IMR-90 (cell line): ENCODE measurements around the gene TGM5. TPM values are rescaled to one million over a fixed set of nuclear protein-coding genes. Genes with fewer than 3 reads are reported as not detected.

Experiments
- ATAC-seq: fragments of 200-7000 bp; cut with Tn5 transposase; 2 replicates; pipeline ENCODE4 v1.9.1; 2020; ENCODE audit warnings: low read depth, mild to moderate bottlenecking, moderate library complexity
- BruUV-seq: library from RNA; stranded (reverse); fragments of 400-500 nt; replicated peaks from 2 replicates; lab custom pipeline; 2021; lab: Mats Ljungman, UMichigan
- CTCF ChIA-PET: fragments of 300-600 bp; formaldehyde crosslinking; extraction: SDS; loops from one replicate; lab custom pipeline; 2021; ENCODE audit warnings: antibody characterized with exemption; lab: Yijun Ruan, JAX
- POLR2A ChIA-PET: fragments of 300-600 bp; sonication (Branson Sonifier 250); formaldehyde crosslinking; loops from one replicate; lab custom pipeline; 2022; ENCODE audit warnings: antibody characterized with exemption; ENCODE audit not compliant: unreplicated experiment; lab: Charles Lee
- DNase-seq: peaks from one replicate; pipeline ENCODE4 v3.0.0; 2013
- H2AFZ ChIP-seq: replicated peaks from 2 replicates; pipeline ENCODE3; 2013; ENCODE audit warnings: low read length, mild to moderate bottlenecking; ENCODE audit not compliant: poor library complexity
- H2AK5ac ChIP-seq: 2 replicates; pipeline ENCODE4 v1.6.1; 2013; ENCODE audit warnings: low read depth, low read length, inconsistent platforms
- H2AK9ac ChIP-seq: replicated peaks from 2 replicates; pipeline ENCODE3; 2013; ENCODE audit warnings: mild to moderate bottlenecking, low read depth, low read length, moderate library complexity; ENCODE audit not compliant: poor library complexity
- H2BK120ac ChIP-seq: 2 replicates; pipeline ENCODE4 v1.6.1; 2013; ENCODE audit warnings: low read depth, low read length, inconsistent platforms
- H2BK15ac ChIP-seq: 3 replicates; pipeline ENCODE4 v1.6.1; 2013; ENCODE audit warnings: low read depth, low read length, inconsistent platforms
- H2BK20ac ChIP-seq: 2 replicates; pipeline ENCODE4 v1.6.1; 2013; ENCODE audit warnings: low read depth, mild to moderate bottlenecking, inconsistent platforms, low read length, moderate library complexity
- H2BK5ac ChIP-seq: 2 replicates; pipeline ENCODE4 v1.6.1; 2013; ENCODE audit warnings: mild to moderate bottlenecking, low read depth, low read length, inconsistent platforms; ENCODE audit not compliant: poor library complexity, severe bottlenecking
- H3K14ac ChIP-seq: replicated peaks from 2 replicates; pipeline ENCODE4 v1.6.1; 2013; ENCODE audit warnings: low read depth, low read length, inconsistent platforms
- H3K18ac ChIP-seq: 2 replicates; pipeline ENCODE4 v1.6.1; 2013; ENCODE audit warnings: low read depth, low read length, control low read depth
- H3K23ac ChIP-seq: 2 replicates; pipeline ENCODE4 v1.6.1; 2013; ENCODE audit warnings: low read depth, low read length, inconsistent platforms
- H3K27ac ChIP-seq: 2 replicates; pipeline ENCODE4 v1.5.1; 2013; ENCODE audit warnings: mild to moderate bottlenecking, control low read depth, low read length; ENCODE audit not compliant: insufficient read depth
- H3K27me3 ChIP-seq: 2 replicates; pipeline ENCODE4 v1.6.1; 2013; ENCODE audit warnings: low read length; ENCODE audit not compliant: control insufficient read depth, insufficient read depth
- H3K36me3 ChIP-seq: 2 replicates; pipeline ENCODE4 v1.6.1; 2013; ENCODE audit warnings: low read length, mixed read lengths; ENCODE audit not compliant: control insufficient read depth, insufficient read depth
- H3K4ac ChIP-seq: 2 replicates; pipeline ENCODE4 v1.6.1; 2013; ENCODE audit warnings: low read depth, low read length, inconsistent platforms
- H3K4me1 ChIP-seq: 2 replicates; pipeline ENCODE4 v1.6.1; 2013; ENCODE audit warnings: low read length, mixed read lengths; ENCODE audit not compliant: control insufficient read depth, insufficient read depth
- H3K4me2 ChIP-seq: 2 replicates; pipeline ENCODE4 v1.6.1; 2013; ENCODE audit warnings: low read depth, mild to moderate bottlenecking, control low read depth, low read length, moderate library complexity
- H3K4me3 ChIP-seq: 2 replicates; pipeline ENCODE4 v1.5.1; 2013; ENCODE audit warnings: low read depth, mild to moderate bottlenecking, control low read depth, low read length, moderate library complexity; ENCODE audit not compliant: insufficient read depth
- H3K56ac ChIP-seq: 2 replicates; pipeline ENCODE4 v1.6.1; 2013; ENCODE audit warnings: low read length, inconsistent platforms; ENCODE audit not compliant: insufficient read depth; ENCODE audit errors: extremely low read depth
- H3K79me1 ChIP-seq, 2 experiments: 2 replicates each; pipeline ENCODE4 v1.6.1; 2013; ENCODE audit warnings: low read length in 2 of 2, inconsistent platforms in 1 of 2, low read depth in 1 of 2
- H3K9ac ChIP-seq: 2 replicates; pipeline ENCODE4 v1.6.1; 2013; ENCODE audit warnings: low read depth, low read length, control low read depth
- H3K9me1 ChIP-seq: 2 replicates; pipeline ENCODE4 v1.6.1; 2013; ENCODE audit warnings: low read length, inconsistent platforms; ENCODE audit not compliant: insufficient read depth
- H3K9me3 ChIP-seq: 2 replicates; pipeline ENCODE4 v1.6.1; 2013; ENCODE audit warnings: low read length; ENCODE audit not compliant: control insufficient read depth, insufficient read depth
- H4K20me1 ChIP-seq: 2 replicates; pipeline ENCODE4 v1.6.1; 2013; ENCODE audit warnings: low read length, inconsistent platforms; ENCODE audit not compliant: insufficient read depth
- H4K5ac ChIP-seq: 2 replicates; pipeline ENCODE4 v1.6.1; 2013; ENCODE audit warnings: mild to moderate bottlenecking, low read depth, low read length, control low read depth
- H4K8ac ChIP-seq, 2 experiments: 2 replicates each; pipeline ENCODE4 v1.6.1; 2013; ENCODE audit warnings: low read depth in 2 of 2, low read length in 2 of 2, control low read depth in 1 of 2, inconsistent platforms in 1 of 2
- H4K91ac ChIP-seq: 2 replicates; pipeline ENCODE4 v1.6.1; 2013; ENCODE audit warnings: low read depth, low read length, inconsistent platforms; ENCODE audit not compliant: insufficient read depth
- BHLHE40 ChIP-seq: fragments of 150-350 bp; IDR thresholded peaks from 2 replicates; pipeline ENCODE4 v1.6.1; 2016; ENCODE audit warnings: mild to moderate bottlenecking, low read depth, low read length
- CEBPB ChIP-seq: IDR thresholded peaks from 2 replicates; pipeline ENCODE4 v1.6.1; 2012; ENCODE audit warnings: low read depth, low read length, improper control_type of control experiment
- CHD1 ChIP-seq: IDR thresholded peaks from 2 replicates; pipeline ENCODE4 v1.6.1; 2012; ENCODE audit warnings: low read depth, low read length, improper control_type of control experiment
- CTCF ChIP-seq: conservative IDR thresholded peaks from 2 replicates; pipeline ENCODE4 v1.5.1; 2012; ENCODE audit warnings: mild to moderate bottlenecking, low read depth, low read length, improper control_type of control experiment
- ELK1 ChIP-seq: fragments of 150-350 bp; IDR thresholded peaks from 2 replicates; pipeline ENCODE4 v1.6.1; 2016; ENCODE audit warnings: low read depth, mild to moderate bottlenecking, low read length, moderate library complexity, borderline replicate concordance
- FOS ChIP-seq: fragments of 150-350 bp; IDR thresholded peaks from 2 replicates; pipeline ENCODE4 v1.6.1; 2016; ENCODE audit warnings: low read depth, low read length
- MAFK ChIP-seq: IDR thresholded peaks from 2 replicates; pipeline ENCODE4 v1.6.1; 2012; ENCODE audit warnings: low read depth, low read length, improper control_type of control experiment
- MAZ ChIP-seq: IDR thresholded peaks from 2 replicates; pipeline ENCODE4 v1.6.1; 2012; ENCODE audit warnings: low read depth, mild to moderate bottlenecking, low read length, improper control_type of control experiment, moderate library complexity, borderline replicate concordance
- MXI1 ChIP-seq: IDR thresholded peaks from 2 replicates; pipeline ENCODE4 v1.6.1; 2012; ENCODE audit warnings: low read depth, mild to moderate bottlenecking, low read length, moderate library complexity, borderline replicate concordance
- NFE2L2 ChIP-seq: fragments of 150-350 bp; IDR thresholded peaks from 2 replicates; pipeline ENCODE4 v1.6.1; 2016; ENCODE audit warnings: low read depth, mild to moderate bottlenecking, low read length
- POLR2A ChIP-seq: IDR thresholded peaks from 2 replicates; pipeline ENCODE4 v1.6.1; 2012; ENCODE audit warnings: mild to moderate bottlenecking, low read depth, low read length
- RAD21 ChIP-seq: IDR thresholded peaks from 2 replicates; pipeline ENCODE4 v1.6.1; 2012; ENCODE audit warnings: low read length, improper control_type of control experiment
- RCOR1 ChIP-seq: IDR thresholded peaks from 2 replicates; pipeline ENCODE4 v1.6.1; 2012; ENCODE audit warnings: mild to moderate bottlenecking, low read length, improper control_type of control experiment; ENCODE audit not compliant: insufficient replicate concordance
- RFX5 ChIP-seq: IDR thresholded peaks from 2 replicates; pipeline ENCODE4 v1.8.0; 2012; ENCODE audit warnings: low read depth, mild to moderate bottlenecking, low read length, moderate library complexity
- SMC3 ChIP-seq: fragments of 150-350 bp; IDR thresholded peaks from 2 replicates; pipeline ENCODE4 v1.6.1; 2016; ENCODE audit warnings: low read depth, mild to moderate bottlenecking, antibody characterized with exemption, low read length, moderate library complexity
- USF2 ChIP-seq: fragments of 150-350 bp; IDR thresholded peaks from 2 replicates; pipeline ENCODE4 v1.6.1; 2017; ENCODE audit warnings: mild to moderate bottlenecking, antibody characterized with exemption, low read length, low read depth
- WGBS, 2 experiments: methylation state at CpG; one replicate each; pipeline versions ENCODE4 v1.1.5 to v1.1.7; 2013; ENCODE audit warnings: missing lambda C conversion rate in 2 of 2; ENCODE audit not compliant: insufficient read length in 1 of 2; ENCODE audit errors: extremely low coverage in 2 of 2; 5-methylcytosine and 5-hydroxymethylcytosine counted together
- dilution Hi-C: fragments of 300-500 bp; cut with HindIII; formaldehyde crosslinking; loops from one replicate; pipeline ENCODE4 v1.14.3; 2018; ENCODE audit warnings: low sequenced_read_pairs; ENCODE audit not compliant: unreplicated experiment
- in situ Hi-C: fragments of 300-500 bp; cut with MboI; formaldehyde crosslinking; loops from 3 replicates; pipeline ENCODE4 v1.14.3; 2019; ENCODE audit warnings: low sequenced_read_pairs, inconsistent platforms, mixed read lengths
- intact Hi-C: fragments of 100-400 bp; cut with micrococcal nuclease; formaldehyde crosslinking; loops from 2 replicates; pipeline ENCODE4 v1.10.0; 2022
- polyA plus RNA-seq, 3 experiments: library from polyadenylated mRNA; depleted of rRNA; stranded (reverse); fragments of >200 nt; gene quantifications; 2 replicates each; pipeline ENCODE4 v1.2.3, GENCODE V29; 2012; ENCODE audit warnings: low replicate concordance in 1 of 3
- total RNA-seq: library from RNA; depleted of rRNA; stranded (reverse); fragments of >200 nt; gene quantifications from 2 replicates; pipeline ENCODE4 v1.2.3, GENCODE V29; 2012

TGM5 gene
- total and polyA plus RNA-seq, 2 of the 4 experiments (the other 2 are of a cell fraction), result not detected

GRCh38 chr15:43239732-43240491, 26.8 kb downstream of the TGM5 start:
- in situ Hi-C loops (no loop called here), dilution Hi-C loops (no loop called here), intact Hi-C loops (no loop called here)
- Histone ChIP-seq H3K27ac (no peak overlapping the region), H3K56ac (no peak overlapping the region), H2BK5ac (no peak overlapping the region), H3K27me3 (peaks cover 69% of the 10 kb centered on the region), H3K79me1 (no peaks in the 10 kb centered on the region), H3K4ac (no peak overlapping the region), H3K14ac (no peak overlapping the region), H4K8ac (no peak overlapping the region), H2BK120ac (no peak overlapping the region), H3K4me3 (no peak overlapping the region), H2AK9ac (no peak overlapping the region), H4K5ac (no peak overlapping the region), H2BK20ac (no peak overlapping the region), H3K4me2 (no peak overlapping the region), H2BK15ac (no peak overlapping the region), H3K9me3 (no peaks in the 10 kb centered on the region), H3K23ac (no peak overlapping the region), H2AK5ac (no peak overlapping the region), H4K20me1 (no peaks in the 10 kb centered on the region), H3K36me3 (no peaks in the 10 kb centered on the region), H4K91ac (no peak overlapping the region), H3K4me1 (no peaks in the 10 kb centered on the region), H3K18ac (no peak overlapping the region), H3K9me1 (no peaks in the 10 kb centered on the region; the same call in 1 of the 2 replicates), H3K9ac (no peak overlapping the region), H2AFZ (no peak overlapping the region)
- no peak for TF ChIP-seq ELK1
- TF ChIP-seq BHLHE40, result no peak
- TF ChIP-seq RFX5, result no peak
- TF ChIP-seq CHD1, result no peak
- TF ChIP-seq MAZ, result no peak
- TF ChIP-seq FOS, result no peak
- TF ChIP-seq MXI1, result no peak
- TF ChIP-seq CEBPB, result no peak
- TF ChIP-seq SMC3, result no peak
- TF ChIP-seq USF2, result no peak
- no peak for TF ChIP-seq RAD21
- no peak for TF ChIP-seq RCOR1
- no peak for TF ChIP-seq NFE2L2
- TF ChIP-seq MAFK, result no peak
- no peak for TF ChIP-seq POLR2A
- no peak for TF ChIP-seq CTCF
- 63% methylated on average over 5 of the region's 7 CpGs; no CpG with 5 or more reads in 1 of the 2 experiments for WGBS, 2 experiments
- ChIA-PET POLR2A (no interaction called here), CTCF (no interaction called here)
- DNase-seq, result no peak
- BruUV-seq, result no TSS peak
- no peak for ATAC-seq
